Activated B cell treated with CpG ODN at 0.5 μM for 24 hours (primary cell): ENCODE results near the gene THSD4. TPM values are rescaled to one million over a fixed set of nuclear protein-coding genes. Genes with fewer than 3 reads are reported as not detected.

Experiments used
- ATAC-seq: fragments of 200-7000 bp; cut with Tn5 transposase; one replicate; pipeline ENCODE4 v1.10.0; 2021; ENCODE audit warnings: low read depth, mild to moderate bottlenecking, moderate library complexity
- CTCF ChIA-PET: fragments of 350-600 bp; sonication (Branson Sonifier 250); formaldehyde crosslinking; loops from one replicate; lab custom pipeline; 2021; ENCODE audit warnings: antibody characterized with exemption; lab: Charles Lee
- POLR2A ChIA-PET: fragments of 350-600 bp; sonication (Branson Sonifier 250); formaldehyde crosslinking; loops from one replicate; lab custom pipeline; 2021; ENCODE audit warnings: antibody characterized with exemption; lab: Charles Lee
- DNase-seq: peaks from one replicate; pipeline ENCODE4 v3.0.0; 2022
- H3K27ac Mint-ChIP-seq: one replicate; pipeline ENCODE4 v1.8.0; 2020; ENCODE audit warnings: mixed read lengths
- H3K27me3 Mint-ChIP-seq: one replicate; pipeline ENCODE4 v1.8.0; 2021; ENCODE audit warnings: mixed read lengths
- H3K36me3 Mint-ChIP-seq: one replicate; pipeline ENCODE4 v1.8.0; 2021; ENCODE audit warnings: low read depth, mixed read lengths
- H3K4me1 Mint-ChIP-seq: one replicate; pipeline ENCODE4 v1.8.0; 2021; ENCODE audit warnings: mixed read lengths
- H3K4me3 Mint-ChIP-seq: one replicate; pipeline ENCODE4 v1.8.0; 2020; ENCODE audit warnings: mild to moderate bottlenecking, mixed read lengths
- H3K9me3 Mint-ChIP-seq: one replicate; pipeline ENCODE4 v1.8.0; 2020; ENCODE audit warnings: mixed read lengths
- CTCF ChIP-seq: fragments of 200-600 bp; IDR thresholded peaks from one replicate; pipeline ENCODE4 v1.8.0; 2022; ENCODE audit warnings: antibody characterized with exemption, mild to moderate bottlenecking
- intact Hi-C: fragments of 100-400 bp; cut with micrococcal nuclease; formaldehyde crosslinking; loops from one replicate; pipeline ENCODE4 v1.15.1; 2024
- total RNA-seq: library from RNA; stranded (reverse); gene quantifications from 2 replicates; pipeline ENCODE4 v1.2.3, GENCODE V29; 2022

Gene THSD4
- total RNA-seq, 1 donor from 2014 or later = not detected

GRCh38 chr15:71597126-71597525 is 481.9 kb downstream of the THSD4 start:
- Mint-ChIP-seq H3K27me3 (peaks cover 1% of the 10 kb centered on the region), H3K36me3 (no peaks in the 10 kb centered on the region), H3K9me3 (no peaks in the 10 kb centered on the region), H3K4me1 (no peaks in the 10 kb centered on the region), H3K4me3 (no peak overlapping the region), H3K27ac (no peak overlapping the region)
- POLR2A ChIA-PET = no interaction called here
- intact Hi-C loops = no loop called here
- CTCF ChIA-PET = no interaction called here
- no peak for TF ChIP-seq CTCF
- DNase-seq (no peak), ATAC-seq (no peak)

GRCh38 chr15:71597637-71598036 is 482.4 kb downstream of the THSD4 start:
- intact Hi-C loops = no loop called here
- no peak for TF ChIP-seq CTCF
- DNase-seq (no peak), ATAC-seq (no peak)
- POLR2A ChIA-PET = no interaction called here
- Mint-ChIP-seq H3K9me3 (no peaks in the 10 kb centered on the region), H3K27me3 (peaks cover 1% of the 10 kb centered on the region), H3K27ac (no peak overlapping the region), H3K4me1 (no peaks in the 10 kb centered on the region), H3K4me3 (no peak overlapping the region), H3K36me3 (no peaks in the 10 kb centered on the region)
- CTCF ChIA-PET = no interaction called here

- ChIA-PET POLR2A (no interaction called here), CTCF (no interaction called here)
- peaks cover 1% of the 10 kb centered on the region for H3K27me3 Mint-ChIP-seq
- DNase-seq = no peak
- H3K4me3 Mint-ChIP-seq = no peak overlapping the region
- H3K27ac Mint-ChIP-seq = no peak overlapping the region
- H3K36me3 Mint-ChIP-seq = no peaks in the 10 kb centered on the region
- no peaks in the 10 kb centered on the region for H3K9me3 Mint-ChIP-seq
- ATAC-seq = no peak
- H3K4me1 Mint-ChIP-seq = no peaks in the 10 kb centered on the region
- intact Hi-C loops = no loop called here
- TF ChIP-seq CTCF = no peak
Observed at GRCh38 chr15:71598741-71599140, 483.5 kb downstream of the THSD4 start.

- POLR2A ChIA-PET = no interaction called here
- ATAC-seq (no peak), DNase-seq (no peak)
- Mint-ChIP-seq H3K9me3 (no peaks in the 10 kb centered on the region), H3K36me3 (no peaks in the 10 kb centered on the region), H3K27ac (no peak overlapping the region), H3K4me3 (no peak overlapping the region), H3K27me3 (peaks cover 1% of the 10 kb centered on the region), H3K4me1 (no peaks in the 10 kb centered on the region)
- intact Hi-C loops = no loop called here
- CTCF ChIA-PET = no interaction called here
- TF ChIP-seq CTCF = no peak
Observed at GRCh38 chr15:71599418-71600151, 484.3 kb downstream of the THSD4 start.

- ChIA-PET POLR2A (no interaction called here), CTCF (no interaction called here)
- TF ChIP-seq CTCF = no peak
- no peaks in the 10 kb centered on the region for H3K9me3 Mint-ChIP-seq
- no peaks in the 10 kb centered on the region for H3K36me3 Mint-ChIP-seq
- intact Hi-C loops = no loop called here
- ATAC-seq = no peak
- no peak overlapping the region for H3K27ac Mint-ChIP-seq
- peaks cover 1% of the 10 kb centered on the region for H3K27me3 Mint-ChIP-seq
- H3K4me3 Mint-ChIP-seq = no peak overlapping the region
- H3K4me1 Mint-ChIP-seq = no peaks in the 10 kb centered on the region
- no peak for DNase-seq
Observed at GRCh38 chr15:71600237-71600636, 485.0 kb downstream of the THSD4 start.
